ENCODE data around the gene NXPE2. TPM values are rescaled to one million over a fixed set of nuclear protein-coding genes. Genes with fewer than 3 reads are reported as not detected.
A peak's percentile ranks its signal among the peaks of the same experiment; 100 is the strongest.
"Not testable (repeated sequence)": the region's sequence is repeated elsewhere in the genome, so short reads cannot be mapped to it uniquely, and the experiment has no call there.

Gene NXPE2
- total RNA-seq = not detected

DNA sequence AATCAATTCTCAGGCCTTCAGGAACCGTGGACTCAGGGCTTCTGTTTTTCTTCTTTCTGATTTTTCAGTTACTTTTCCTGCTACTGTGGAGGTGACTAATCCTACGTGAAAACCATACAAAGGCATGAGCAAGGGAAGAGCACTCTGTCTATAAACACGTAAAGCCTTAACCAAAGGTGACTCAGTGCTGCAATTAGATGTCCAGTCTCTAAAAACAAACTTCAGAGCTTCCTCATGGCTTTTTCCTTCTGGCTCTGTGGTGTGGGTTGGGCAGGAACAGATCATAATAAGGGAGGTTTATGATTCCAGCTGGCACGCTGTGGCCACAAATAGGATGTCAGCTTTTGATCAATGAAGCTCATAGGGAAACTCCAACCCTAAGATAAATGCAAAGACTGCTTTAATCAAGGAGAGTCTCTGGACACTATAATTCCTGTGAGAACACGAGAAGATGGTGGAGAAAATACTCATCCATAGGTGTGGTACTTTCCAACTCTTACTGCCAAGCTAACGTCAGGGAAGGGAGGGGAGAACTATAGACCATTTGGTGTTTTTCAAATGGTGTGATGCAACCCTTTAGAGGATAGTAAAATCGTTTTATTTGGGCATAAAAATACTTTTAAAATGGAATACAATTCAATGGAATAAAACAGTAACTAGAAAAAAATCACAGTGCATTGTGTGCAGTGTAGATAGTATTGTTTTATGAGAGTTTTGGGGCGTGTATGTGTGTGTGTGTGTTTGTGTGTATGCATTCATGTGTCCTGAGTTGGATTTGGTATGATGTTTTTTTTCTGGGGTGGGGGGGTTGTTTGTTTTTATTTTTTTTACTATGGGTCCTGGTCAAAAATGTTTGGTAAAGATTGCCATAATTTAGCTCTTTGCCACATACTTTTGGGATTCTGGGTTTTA, at the start of gene NXPE2:
Gene NXPE2 (plus strand): TSS at position 403 of the 912 bp plus-strand sequence. CDS start 49 bp downstream, at position 452.
- TF ChIP-seq POLR2AphosphoS5 (IDR thresholded peaks at IDR 0.05; ENCODE audit: insufficient read depth in 1 of 2, low read depth in 1 of 2) = peak in 1 of 2 donors; percentile 64
- TF ChIP-seq, protein P1, sequence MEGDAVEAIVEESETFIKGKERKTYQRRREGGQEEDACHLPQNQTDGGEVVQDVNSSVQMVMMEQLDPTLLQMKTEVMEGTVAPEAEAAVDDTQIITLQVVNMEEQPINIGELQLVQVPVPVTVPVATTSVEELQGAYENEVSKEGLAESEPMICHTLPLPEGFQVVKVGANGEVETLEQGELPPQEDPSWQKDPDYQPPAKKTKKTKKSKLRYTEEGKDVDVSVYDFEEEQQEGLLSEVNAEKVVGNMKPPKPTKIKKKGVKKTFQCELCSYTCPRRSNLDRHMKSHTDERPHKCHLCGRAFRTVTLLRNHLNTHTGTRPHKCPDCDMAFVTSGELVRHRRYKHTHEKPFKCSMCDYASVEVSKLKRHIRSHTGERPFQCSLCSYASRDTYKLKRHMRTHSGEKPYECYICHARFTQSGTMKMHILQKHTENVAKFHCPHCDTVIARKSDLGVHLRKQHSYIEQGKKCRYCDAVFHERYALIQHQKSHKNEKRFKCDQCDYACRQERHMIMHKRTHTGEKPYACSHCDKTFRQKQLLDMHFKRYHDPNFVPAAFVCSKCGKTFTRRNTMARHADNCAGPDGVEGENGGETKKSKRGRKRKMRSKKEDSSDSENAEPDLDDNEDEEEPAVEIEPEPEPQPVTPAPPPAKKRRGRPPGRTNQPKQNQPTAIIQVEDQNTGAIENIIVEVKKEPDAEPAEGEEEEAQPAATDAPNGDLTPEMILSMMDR (IDR thresholded peaks at IDR 0.05) = no peak
- Histone ChIP-seq H3K27ac (peak within 1 kb of the TSS; percentile 61), H3K36me3 (no peaks in the 10 kb centered on the region), H3K9me3 (no peaks in the 10 kb centered on the region), H3K27me3 (no peaks in the 10 kb centered on the region), H3K4me1 (peaks cover 16% of the 10 kb centered on the region), H3K4me3 (no peak within 1 kb of the TSS)
- intact Hi-C loops (cut with DNase I) = no loop called here
- DNase-seq (ENCODE audit: extremely low spot score in 2 of 2) = no peak

DNA sequence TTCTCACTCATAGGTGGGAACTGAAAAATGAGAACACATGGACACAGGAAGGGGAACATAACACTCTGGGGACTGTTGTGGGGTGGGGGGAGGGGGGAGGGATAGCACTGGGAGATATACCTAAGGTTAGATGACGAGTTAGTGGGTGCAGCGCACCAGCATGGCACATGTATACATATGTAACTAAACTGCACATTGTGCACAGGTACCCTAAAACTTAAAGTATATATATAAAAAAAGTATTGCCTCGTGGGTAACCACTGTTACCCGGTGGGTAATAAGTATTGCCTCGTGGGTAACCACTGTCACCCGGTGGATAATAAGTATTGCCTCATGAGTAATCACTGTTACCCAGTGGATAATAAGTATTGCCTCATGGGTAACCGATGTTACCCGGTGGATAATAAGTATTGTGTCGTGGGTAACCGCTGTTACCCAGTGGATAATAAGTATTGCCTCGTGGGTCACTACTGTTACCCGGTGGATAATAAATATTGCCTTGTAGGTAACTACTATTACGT, 46.8 kb upstream of the NXPE2 start:
- intact Hi-C loops (cut with DNase I); H3K9me3 ChIP-seq; H3K4me1 ChIP-seq; H3K27ac ChIP-seq; H3K27me3 ChIP-seq; H3K4me3 ChIP-seq; H3K36me3 ChIP-seq: not testable (repeated sequence)
- DNase-seq (ENCODE audit: extremely low spot score in 2 of 2) = peak in 1 of 2 donors; percentile 27

DNA sequence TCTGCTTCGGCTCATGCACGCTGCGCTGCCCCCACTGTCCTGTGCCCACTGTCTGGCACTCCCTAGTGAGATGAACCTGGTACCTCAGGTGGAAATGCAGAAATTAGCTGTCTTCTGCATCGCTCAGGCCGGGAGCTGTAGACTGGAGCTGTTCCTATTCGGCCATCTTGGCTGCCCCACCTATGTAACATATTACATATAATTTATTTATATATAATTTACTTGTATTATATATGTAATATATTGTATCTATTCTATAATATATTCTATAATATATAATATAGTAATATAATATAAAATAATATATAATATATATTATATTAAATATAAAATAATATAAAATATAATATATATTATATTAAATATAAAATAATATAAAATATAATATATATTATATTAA, 38.9 kb upstream of the NXPE2 start:
- intact Hi-C loops (cut with DNase I); H3K36me3 ChIP-seq; H3K4me3 ChIP-seq; H3K27me3 ChIP-seq; DNase-seq (ENCODE audit: extremely low spot score in 2 of 2); H3K9me3 ChIP-seq; H3K4me1 ChIP-seq; H3K27ac ChIP-seq: not testable (repeated sequence)

DNA sequence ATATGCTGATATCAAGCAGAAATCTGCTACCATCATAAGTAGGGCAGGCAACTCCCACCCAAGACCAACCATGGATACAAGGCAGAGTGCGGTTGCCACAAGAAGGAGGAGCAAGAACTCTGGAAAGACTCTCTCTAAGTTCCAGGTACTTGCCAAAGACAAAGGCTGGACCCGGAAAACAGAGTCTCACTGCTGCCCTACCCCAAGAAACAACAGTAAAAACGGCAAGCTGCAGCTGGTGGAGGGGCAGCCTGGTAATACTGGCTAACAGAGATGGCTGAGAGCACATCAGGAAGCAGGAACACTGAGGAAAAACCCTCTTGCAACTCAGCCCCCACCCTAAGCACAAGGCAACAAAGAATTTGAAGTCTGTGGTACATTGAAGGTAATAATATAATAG, 27.7 kb upstream of the NXPE2 start:
- H3K4me3 ChIP-seq = no peak overlapping the region
- TF ChIP-seq POLR2A (IDR thresholded peaks at IDR 0.05) = no peak
- no peak for TF ChIP-seq POLR2AphosphoS5 (IDR thresholded peaks at IDR 0.05; ENCODE audit: insufficient read depth in 1 of 2, low read depth in 1 of 2)
- TF ChIP-seq, protein P1 (IDR thresholded peaks at IDR 0.05) = no peak
- H3K27ac ChIP-seq = no peak overlapping the region
- H3K4me1 ChIP-seq = no peaks in the 10 kb centered on the region
- no peak for DNase-seq (ENCODE audit: extremely low spot score in 2 of 2)
- H3K27me3 ChIP-seq = no peaks in the 10 kb centered on the region
- H3K9me3 ChIP-seq = no peaks in the 10 kb centered on the region
- H3K36me3 ChIP-seq = no peaks in the 10 kb centered on the region
- intact Hi-C loops (cut with DNase I) = no loop called here

DNA sequence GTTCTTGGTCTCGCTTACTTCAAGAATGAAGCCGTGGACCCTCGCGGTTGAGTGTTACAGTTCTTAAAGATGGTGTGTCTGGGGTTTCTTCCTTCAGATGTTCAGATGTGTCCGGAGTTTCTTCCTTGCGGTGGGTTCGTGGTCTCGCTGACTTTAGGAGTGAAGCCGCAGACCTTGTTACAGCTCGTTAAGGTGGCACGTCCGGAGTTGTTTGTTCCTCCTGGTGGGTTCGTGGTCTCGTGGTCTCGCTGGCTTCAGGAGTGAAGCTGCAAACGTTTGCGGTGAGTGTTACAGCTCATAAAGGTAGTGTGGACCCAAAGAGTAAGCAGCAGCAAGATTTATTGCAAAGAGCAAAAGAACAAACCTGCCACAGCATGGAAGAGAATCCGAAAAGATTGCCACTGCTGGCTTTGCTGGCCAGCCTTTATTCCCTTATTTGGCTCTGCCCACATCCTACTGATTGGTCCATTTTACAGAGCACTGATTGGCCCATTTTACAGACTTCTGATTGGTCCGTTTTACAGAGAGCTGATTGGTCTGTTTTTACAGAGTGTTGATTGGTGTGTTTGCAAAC, 27.1 kb upstream of the NXPE2 start:
- no peaks in the 10 kb centered on the region for H3K36me3 ChIP-seq
- no peaks in the 10 kb centered on the region for H3K9me3 ChIP-seq
- no peaks in the 10 kb centered on the region for H3K4me1 ChIP-seq
- H3K27ac ChIP-seq = no peak overlapping the region
- TF ChIP-seq POLR2AphosphoS5 (IDR thresholded peaks at IDR 0.05; ENCODE audit: insufficient read depth in 1 of 2, low read depth in 1 of 2) (no peak), POLR2A (IDR thresholded peaks at IDR 0.05) (no peak)
- TF ChIP-seq, protein P1 (IDR thresholded peaks at IDR 0.05) = no peak
- intact Hi-C loops (cut with DNase I) = no loop called here
- H3K27me3 ChIP-seq = no peaks in the 10 kb centered on the region
- no peak overlapping the region for H3K4me3 ChIP-seq
- no peak for DNase-seq (ENCODE audit: extremely low spot score in 2 of 2)

DNA sequence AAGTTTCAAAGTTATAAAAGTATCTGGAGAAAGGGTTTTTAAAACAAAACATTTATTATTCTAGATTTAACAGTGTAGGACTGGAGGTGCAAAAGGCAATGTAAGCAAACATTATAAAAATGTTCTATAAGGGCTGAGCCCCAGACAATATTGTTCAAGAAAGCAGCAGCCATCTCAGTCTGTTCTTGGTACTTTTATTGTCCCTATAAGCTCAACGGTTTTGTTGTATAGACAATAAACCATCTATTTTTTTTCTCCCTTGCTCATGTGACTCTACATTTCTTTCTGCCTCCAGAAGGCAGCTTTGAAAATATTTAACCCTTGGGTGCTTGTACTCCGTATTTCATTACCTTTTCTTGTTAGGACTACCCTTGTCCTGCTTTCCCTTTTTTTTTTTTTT, 25.2 kb upstream of the NXPE2 start:
- H3K27me3 ChIP-seq = no peaks in the 10 kb centered on the region
- H3K4me3 ChIP-seq = no peak overlapping the region
- TF ChIP-seq POLR2A (IDR thresholded peaks at IDR 0.05) (no peak), POLR2AphosphoS5 (IDR thresholded peaks at IDR 0.05; ENCODE audit: insufficient read depth in 1 of 2, low read depth in 1 of 2) (no peak)
- TF ChIP-seq, protein P1 (IDR thresholded peaks at IDR 0.05) = no peak
- intact Hi-C loops (cut with DNase I) = no loop called here
- H3K36me3 ChIP-seq = no peaks in the 10 kb centered on the region
- DNase-seq (ENCODE audit: extremely low spot score in 2 of 2) = no peak
- H3K4me1 ChIP-seq = no peaks in the 10 kb centered on the region
- no peak overlapping the region for H3K27ac ChIP-seq
- H3K9me3 ChIP-seq = no peaks in the 10 kb centered on the region
